Measurements from ENCODE around the gene TELO2.

The TELO2 gene

GRCh38 chr16:1524366-1524765 is 31.2 kb downstream of the TELO2 start:
- DNase-seq = no peak

GRCh38 chr16:1525871-1526607 is 32.9 kb downstream of the TELO2 start:
- no peak for DNase-seq

- no peak for DNase-seq
These were observed 33.7 kb downstream of the TELO2 start for GRCh38 chr16:1526608-1527555.

DNA sequence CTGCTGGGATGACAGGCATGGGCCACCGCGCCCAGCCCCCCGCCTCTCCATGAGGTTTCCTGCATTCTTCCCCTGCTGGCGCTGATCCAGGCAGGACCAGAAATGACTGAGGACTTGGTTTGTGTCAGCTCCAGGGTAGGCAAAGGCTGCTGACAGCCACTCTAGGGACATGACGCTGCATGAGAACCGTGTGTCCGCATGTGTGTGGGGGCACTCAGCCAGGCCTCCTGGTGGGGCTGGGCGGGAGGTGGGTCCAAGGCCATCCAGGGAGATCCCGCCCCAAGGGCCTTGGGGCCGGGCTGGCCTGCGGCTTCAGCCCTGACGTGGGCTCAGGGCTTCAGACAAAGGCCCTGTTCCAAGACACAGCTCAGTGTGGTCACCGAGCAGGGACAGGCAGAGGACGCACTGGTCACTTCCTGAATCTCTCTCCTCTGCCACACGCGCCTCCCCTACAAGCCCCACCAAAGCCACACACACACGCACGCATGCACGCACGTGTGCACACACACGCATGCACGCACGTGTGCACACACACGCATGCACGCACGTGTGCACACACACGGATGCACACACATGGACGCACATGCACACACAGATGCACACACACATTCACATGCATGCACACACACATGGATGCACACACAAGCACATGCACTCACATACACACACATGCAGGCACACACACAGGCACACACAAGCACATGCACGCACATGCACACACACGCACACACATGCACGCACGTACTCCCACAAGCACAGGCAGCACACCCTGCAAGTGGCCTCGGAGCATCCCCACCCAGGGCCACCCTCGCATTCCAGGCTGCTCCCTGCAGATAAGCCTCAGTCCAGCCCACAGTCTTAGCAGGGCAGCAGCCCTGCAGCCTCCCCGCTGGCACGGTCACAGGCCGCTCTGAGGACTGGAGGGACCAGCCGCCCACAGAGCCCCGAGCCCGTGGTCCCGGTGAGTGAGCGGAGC is 35.0 kb downstream of the TELO2 start:
- no peak for DNase-seq

- no peak for DNase-seq
These were observed 35.9 kb downstream of the TELO2 start for GRCh38 chr16:1528921-1529537.

GRCh38 chr16:1530349-1530882 is 37.3 kb downstream of the TELO2 start:
- no peak for DNase-seq

GRCh38 chr16:1530883-1531637 is 37.9 kb downstream of the TELO2 start:
- no peak for DNase-seq

GRCh38 chr16:1531638-1531910 is 38.4 kb downstream of the TELO2 start:
- no peak for DNase-seq

DNA sequence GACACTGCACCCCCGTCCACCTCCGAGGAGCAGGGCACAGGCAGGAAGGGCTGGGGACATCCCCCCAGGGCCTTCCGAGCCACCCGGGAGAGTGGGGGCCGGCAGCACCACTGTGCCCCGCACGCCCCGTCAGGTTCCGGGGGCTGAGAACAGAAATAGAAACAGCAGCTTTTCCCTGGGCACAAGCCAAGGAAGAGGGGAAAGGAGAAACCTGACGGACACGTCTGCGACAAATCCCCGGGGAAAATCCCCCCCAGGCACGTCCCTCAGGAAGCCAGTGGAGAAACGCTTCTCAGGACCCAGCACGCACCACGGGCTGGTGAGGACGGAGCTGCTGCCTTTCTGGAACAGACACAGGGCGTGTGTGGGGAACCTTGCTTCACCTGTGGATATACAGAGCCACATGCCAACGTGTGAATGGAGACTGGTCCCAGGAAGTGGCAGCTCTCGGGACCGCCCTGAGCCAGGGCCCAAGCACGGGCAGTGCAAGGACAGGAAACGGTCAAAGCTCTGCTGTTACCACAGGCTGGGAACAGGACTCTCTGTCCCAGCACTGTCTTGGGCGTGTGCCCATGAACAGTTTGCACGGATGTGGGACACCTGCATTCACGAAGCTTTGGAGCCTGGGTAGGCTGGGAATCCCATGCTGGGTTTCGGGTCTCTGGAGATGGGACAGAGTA is 39.1 kb downstream of the TELO2 start:
- DNase-seq = no peak

DNA sequence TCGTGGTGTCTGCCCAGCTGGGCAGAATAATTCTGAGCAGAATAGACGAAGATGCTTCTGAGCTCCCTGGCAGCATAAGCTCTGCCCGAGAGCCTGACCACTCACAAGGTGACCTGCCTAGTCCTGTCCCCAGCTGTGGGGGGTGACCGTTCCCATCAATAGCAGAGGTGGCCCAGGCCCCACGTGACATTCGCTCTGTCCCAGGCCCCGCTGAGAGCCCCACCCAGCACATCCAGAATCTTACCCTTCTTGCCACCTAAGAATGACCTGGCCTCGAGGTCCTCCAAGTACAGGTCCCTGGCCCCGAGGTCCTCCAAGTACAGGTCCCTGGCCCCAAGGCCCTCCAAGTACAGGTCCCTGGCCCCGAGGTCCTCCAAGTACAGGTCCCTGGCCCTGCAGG is 39.6 kb downstream of the TELO2 start:
- DNase-seq = no peak

- DNase-seq = no peak
These were observed 40.3 kb downstream of the TELO2 start, which contains the start of gene TMEM204 for GRCh38 chr16:1533443-1533951. Gene TMEM204 (plus strand): TSS chr16:1533666. CDS start chr16:1534276, 610 bp downstream.

DNA sequence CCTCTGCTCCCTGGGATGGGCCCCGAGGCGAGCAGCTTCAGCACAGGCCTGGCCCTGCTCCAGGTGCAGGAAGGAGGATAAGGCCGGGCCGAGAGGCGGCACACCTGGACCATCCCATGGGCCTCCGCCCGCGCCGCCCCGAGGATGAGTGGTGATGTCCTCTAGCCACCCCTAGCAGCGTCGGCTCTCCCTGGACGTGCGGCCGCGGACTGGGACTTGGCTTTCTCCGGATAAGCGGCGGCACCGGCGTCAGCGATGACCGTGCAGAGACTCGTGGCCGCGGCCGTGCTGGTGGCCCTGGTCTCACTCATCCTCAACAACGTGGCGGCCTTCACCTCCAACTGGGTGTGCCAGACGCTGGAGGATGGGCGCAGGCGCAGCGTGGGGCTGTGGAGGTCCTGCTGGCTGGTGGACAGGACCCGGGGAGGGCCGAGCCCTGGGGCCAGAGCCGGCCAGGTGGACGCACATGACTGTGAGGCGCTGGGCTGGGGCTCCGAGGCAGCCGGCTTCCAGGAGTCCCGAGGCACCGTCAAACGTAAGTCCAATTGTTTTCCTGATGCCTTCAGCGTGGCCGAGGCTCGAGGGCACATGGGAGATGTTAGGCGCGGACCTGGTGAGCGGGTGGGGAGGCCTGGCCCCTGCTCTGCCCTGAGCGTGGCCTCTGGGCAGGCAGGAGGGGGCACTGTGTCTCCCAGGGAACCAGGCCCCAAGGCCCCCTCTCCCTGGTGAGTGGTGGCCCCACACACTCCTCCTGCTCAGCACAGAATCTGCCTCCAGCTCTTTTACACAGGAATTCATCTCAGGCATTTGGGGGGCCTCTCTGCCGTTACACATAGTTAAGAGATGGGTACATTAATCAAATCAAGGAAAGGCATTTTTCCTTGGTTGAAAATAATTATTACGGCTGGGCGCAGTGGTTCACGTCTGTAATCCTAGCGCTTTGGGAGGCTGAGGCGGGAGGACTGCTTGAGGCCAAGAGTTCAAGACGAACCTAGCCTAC is 41.2 kb downstream of the TELO2 start:
- DNase-seq = no peak

- DNase-seq = no peak
These were observed 42.5 kb downstream of the TELO2 start for GRCh38 chr16:1535391-1536291.

DNA sequence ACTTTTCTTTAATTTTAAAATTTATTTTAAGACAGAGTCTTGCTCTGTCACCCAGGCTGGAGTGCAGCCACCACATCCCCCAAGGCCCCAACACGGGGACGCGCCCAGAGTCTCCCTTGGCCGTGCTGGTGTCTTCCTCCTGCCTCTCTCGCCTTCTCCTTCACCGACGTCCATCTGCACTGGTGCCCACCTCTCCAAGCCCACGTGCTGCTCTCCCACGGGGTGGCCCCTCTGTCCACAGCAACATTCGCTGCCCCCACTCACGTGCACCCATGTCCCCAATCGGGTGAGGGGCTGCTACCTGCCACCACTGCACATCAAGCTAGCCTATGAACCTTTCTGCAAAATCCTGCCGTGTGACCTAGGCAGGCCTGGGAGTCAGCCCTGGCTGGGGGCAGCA is 43.4 kb downstream of the TELO2 start:
- DNase-seq = no peak

DNA sequence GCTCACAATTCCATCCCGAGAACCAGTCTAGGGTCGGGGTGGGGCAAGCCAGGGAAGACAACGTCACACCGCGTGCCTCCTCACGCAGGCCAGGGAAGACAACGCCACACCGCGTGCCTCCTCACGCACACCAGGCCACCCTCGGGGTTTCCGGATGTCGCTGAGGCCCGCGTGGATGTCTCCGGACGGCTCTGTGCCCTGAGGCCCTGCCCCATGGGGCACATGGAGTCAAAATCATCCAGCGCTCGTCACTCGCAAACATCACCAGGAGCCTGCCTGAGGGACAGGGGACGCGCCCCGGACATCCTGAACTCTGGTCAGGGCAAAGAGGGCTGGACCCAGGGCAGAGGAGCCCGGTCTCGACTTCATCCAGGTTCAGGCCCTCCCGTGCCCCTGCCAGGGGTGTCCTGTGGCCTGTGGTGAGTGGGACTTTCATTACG is 44.0 kb downstream of the TELO2 start:
- DNase-seq = no peak

GRCh38 chr16:1537763-1538289 is 44.7 kb downstream of the TELO2 start:
- DNase-seq = no peak

GRCh38 chr16:1538804-1539520 is 45.8 kb downstream of the TELO2 start:
- no peak for DNase-seq

Measured in NCI-H774 (cell line).